ENCODE results near the gene NOS3. TPM values are rescaled to one million over a fixed set of nuclear protein-coding genes. Genes with fewer than 3 reads are reported as not detected.

Gene NOS3
- total and polyA plus RNA-seq, 9 of the 15 experiments (the other 6 are each of a cell fraction or from before 2014, with no cell fraction given), result 1.1 to 121 (median 23.6) TPM

DNA sequence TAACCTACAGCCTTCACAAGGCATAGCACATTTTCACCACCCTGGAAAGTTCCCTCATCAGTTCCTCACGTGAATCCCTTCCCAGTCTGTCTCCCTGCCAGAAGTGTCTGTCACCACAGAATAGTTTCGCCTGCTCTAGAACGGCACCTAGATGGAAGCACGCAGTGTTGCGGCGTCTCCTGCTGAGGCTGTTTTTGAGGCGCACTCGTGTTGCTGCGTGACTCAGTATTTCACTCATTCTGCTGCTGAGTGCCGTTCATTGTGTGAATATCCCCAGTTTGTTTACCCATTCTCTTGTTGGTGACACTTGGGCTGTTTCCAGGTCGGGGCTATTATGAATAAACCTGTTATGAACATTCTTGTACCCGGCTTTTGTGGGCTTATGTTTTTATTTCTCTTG lies 12.8 kb downstream of the NOS3 start (continued):
- TF ChIP-seq RERE (CRISPR knock-in tag; IDR thresholded peaks at IDR 0.05; ENCODE audit: borderline replicate concordance), result no peak
- no peak for TF ChIP-seq MXD1 (CRISPR knock-in tag; IDR thresholded peaks at IDR 0.05; ENCODE audit: borderline replicate concordance, poor library complexity, severe bottlenecking)
- TF ChIP-seq HCFC1 (IDR thresholded peaks at IDR 0.05; ENCODE audit: low read depth, low read length), result no peak
- no peak for TF ChIP-seq KLF10 (CRISPR knock-in tag; IDR thresholded peaks at IDR 0.05)
- TF ChIP-seq ZNF175 (CRISPR knock-in tag; IDR thresholded peaks at IDR 0.05; ENCODE audit: low read depth), result no peak
- TF ChIP-seq ARID3A (IDR thresholded peaks at IDR 0.05; ENCODE audit: borderline replicate concordance, low read depth, low read length), result no peak
- TF ChIP-seq EP400 (IDR thresholded peaks at IDR 0.05), result no peak; the same call in 1 of the 2 replicates
- no peak for TF ChIP-seq CLOCK (CRISPR knock-in tag; IDR thresholded peaks at IDR 0.05; ENCODE audit: borderline replicate concordance)
- TF ChIP-seq HMGN3 (IDR thresholded peaks at IDR 0.05; ENCODE audit: borderline replicate concordance, extremely low read depth, insufficient read length, low read depth, low read length), result no peak
- TF ChIP-seq ZNF12 (CRISPR knock-in tag; IDR thresholded peaks at IDR 0.05), result no peak
- TF ChIP-seq CBX2 (IDR thresholded peaks at IDR 0.05; ENCODE audit: insufficient read depth, low read length, poor library complexity, severe bottlenecking), result no peak
- TF ChIP-seq PATZ1 (CRISPR knock-in tag; IDR thresholded peaks at IDR 0.05; ENCODE audit: borderline replicate concordance), result no peak

Measured in K562 (cell line).